ENCODE data around the gene HSPD1. TPM values are rescaled to one million over a fixed set of nuclear protein-coding genes. Genes with fewer than 3 reads are reported as not detected.

Gene HSPD1
- 253 TPM for polyA plus RNA-seq (2013, experiment 1 of 2; ENCODE audit: insufficient read length)
- polyA plus RNA-seq (2013, experiment 2 of 2; ENCODE audit: insufficient read length): 249 TPM

DNA sequence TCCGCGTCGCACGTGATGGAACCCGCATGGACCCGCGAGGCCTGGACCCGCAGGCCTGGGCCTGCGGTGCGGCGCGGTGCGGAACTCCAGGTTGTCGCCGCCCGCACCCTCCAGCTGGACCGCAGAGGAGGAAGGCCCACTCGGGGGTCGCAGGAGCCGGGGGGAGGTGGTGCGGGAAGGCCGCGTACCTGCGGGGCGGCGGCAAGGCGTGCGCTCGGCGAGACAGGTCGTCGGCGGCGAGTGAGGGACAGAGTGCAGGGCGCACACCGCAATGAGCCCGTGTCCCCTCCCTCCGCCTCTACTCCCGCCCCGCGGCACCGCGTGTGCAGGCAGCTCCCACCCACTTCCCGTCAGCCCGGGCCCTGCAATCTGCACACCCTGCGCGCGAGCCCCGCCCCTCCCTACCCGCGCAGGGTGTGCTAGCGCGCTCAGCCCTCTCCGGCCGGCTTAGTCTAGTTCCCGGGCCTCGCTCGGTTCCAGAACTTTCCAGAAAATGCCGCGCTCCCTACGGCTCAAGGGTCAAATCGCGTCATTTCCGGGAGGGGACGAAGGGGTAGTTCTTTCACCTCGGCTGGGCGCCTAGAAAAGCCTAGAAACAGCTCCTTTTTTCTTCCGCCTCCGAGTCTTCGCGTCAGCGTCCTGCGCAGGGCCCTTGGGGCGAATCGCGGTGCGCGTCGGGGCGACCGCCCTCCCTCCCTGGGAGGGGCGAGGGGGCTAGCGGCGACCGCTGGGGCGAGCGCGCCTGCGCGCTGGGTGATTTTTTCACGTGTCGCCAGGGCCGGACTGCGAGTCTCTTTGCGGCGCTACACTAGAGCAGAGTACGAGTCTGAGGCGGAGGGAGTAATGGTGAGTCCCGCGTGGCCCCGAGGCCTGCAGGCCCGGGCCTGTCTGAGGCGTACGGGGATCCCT is at the start of gene HSPD1, which contains the start of gene HSPE1:
TSS of gene HSPD1 (minus strand) at position 247 of the 909 bp plus-strand sequence. CDS start 992 bp downstream, outside the sequence.
TSS of gene HSPE1 (plus strand) at position 786 of the 909 bp plus-strand sequence. CDS start at position 844, 58 bp downstream.
- DNase-seq: peak; percentile 100

DNA sequence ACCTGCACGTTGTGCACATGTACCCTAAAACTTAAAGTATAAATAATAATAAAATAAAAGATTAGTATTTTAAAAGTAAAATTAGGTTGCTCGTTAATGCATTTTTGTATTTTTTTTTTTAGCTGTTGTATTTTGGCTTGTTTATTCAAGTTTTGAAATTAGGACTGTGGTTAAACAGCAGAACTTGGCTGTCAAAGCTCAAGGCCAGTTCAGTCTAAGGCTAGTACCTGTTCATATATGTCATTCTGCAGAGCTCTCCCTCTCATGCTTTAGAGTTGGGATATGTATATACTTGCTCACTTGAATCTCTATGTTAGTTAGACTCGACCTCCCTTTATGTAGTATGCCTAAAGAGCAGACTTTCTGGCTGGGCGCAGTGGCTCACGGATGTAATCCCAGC is 48.9 kb upstream of the HSPD1 start:
- no peak for DNase-seq

DNA sequence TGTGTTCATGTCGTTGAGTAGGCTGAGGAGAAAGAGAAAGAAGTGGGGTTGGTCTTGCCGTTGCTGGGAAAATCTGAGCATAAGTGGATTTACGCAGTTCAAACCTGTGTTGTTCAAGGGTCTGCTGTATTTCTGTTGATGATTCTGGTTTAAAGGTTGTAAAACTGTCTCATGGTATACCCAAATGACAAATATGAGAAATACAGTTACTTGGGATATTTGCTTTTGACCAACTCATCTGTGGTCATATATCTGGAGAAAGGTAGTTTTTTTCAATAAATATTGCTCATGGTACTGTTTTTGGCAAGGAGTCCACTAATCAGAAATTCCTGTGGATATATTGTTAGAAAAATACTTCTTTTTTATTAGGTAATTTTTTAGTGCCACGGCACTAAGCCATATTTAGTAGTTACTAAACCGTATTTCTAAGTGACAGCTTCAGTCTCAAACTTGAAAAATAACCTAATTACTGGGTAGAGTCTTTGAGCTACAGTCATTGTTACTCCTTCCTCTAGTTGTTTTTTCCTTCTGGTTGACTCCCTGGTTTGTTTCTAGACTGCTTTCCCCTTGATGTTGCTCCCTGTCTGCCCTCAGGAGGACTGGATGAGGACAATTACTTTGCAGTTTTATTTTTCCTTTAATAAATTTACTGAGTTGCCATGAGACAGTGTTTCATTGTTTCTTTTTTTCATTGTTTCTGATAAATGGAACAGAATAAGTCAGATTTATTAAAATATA is 47.7 kb upstream of the HSPD1 start:
- DNase-seq: no peak

DNA sequence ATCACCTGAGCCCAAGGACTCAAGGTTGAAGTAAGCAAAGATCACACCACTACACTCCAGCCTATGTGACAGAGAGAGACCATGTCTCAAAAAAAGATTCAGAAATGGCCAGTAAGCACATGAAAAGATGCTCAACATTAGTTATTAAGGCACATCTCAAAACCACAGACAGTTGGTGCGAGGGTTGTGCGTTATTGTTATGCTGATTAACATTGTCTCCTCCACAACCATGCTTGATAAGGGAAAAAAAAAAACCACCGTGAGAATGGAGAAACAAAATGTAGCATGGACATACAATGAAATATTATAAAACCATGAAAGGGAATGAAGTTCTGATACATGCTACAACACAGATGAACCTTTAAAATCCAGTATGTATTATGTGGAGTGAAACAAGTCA is 43.6 kb upstream of the HSPD1 start:
- no peak for DNase-seq

DNA sequence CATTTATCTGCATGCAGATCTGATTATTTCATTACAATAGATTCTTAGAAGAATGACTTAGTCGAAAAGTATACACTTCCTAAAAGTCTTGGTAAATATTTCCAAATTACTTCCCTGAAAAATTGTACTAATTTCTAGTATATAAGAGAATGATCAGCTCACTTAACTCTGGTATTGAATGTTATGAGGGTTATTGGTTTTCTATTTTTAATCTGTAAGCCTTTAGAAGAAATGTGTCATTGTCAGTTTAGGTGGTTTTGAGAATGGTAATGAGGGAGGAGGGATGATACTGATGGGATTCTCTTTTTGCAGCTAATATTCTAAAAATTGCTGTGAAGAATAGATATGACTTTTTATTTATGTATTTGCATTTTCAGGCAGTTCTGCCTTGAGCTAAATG is 40.1 kb upstream of the HSPD1 start:
- no peak for DNase-seq

DNA sequence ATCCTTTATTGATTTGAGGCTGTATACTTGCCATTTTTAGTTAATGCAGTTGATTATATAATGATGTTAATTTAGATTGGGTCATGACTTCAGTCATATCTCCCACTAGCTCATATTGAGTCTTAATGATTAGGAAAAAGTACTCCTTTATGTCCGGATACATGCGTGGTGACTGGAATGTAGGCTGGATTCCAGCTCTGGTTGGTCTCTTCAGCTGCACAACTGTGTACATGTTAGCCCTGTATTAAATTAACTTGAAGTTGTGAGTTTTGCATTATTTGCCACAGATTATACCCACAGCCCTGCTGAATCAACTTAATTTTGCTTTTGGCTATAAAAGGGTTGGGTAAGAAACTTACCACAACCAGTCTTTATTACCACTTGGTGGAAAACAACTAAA is 38.8 kb upstream of the HSPD1 start:
- peak; percentile 7 for DNase-seq

DNA sequence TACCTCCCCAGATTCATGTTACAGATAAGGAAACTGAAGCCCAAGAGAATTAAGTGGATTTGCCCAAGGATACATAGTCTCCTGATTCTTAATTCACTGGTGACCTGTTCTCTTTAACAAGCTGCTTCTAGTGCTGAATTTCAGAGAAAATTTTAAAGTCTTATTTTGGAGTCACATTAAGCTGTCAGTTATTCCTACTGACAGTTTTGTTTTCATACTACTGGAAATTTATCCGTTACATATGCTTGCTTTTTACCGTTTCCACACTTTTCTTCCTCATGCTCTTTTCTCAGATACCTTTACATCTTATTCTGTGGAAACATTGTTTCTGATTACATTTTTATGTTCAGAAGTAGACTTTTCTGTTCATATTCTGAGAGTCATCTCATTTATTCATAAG is 17.5 kb upstream of the HSPD1 start:
- DNase-seq: no peak

DNA sequence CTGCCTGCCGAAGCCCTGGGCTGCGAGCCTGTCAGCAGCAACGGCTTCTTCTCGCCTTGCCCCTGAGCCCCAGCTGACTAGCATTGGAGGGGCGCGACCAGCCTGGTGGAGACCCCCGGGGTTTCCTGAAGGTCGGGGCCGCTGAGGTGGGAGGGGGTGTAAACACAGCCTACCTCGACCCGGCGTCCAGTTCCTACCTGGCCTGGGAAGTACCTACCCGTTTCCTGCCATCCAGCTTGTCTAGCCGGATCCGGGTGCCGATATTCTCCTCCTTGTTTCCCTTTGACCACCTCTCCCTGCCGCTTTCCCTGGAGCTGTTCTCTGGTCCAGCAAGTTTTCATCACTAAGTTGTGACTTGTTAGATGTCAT is 16.7 kb upstream of the HSPD1 start:
- peak; percentile 12 for DNase-seq

DNA sequence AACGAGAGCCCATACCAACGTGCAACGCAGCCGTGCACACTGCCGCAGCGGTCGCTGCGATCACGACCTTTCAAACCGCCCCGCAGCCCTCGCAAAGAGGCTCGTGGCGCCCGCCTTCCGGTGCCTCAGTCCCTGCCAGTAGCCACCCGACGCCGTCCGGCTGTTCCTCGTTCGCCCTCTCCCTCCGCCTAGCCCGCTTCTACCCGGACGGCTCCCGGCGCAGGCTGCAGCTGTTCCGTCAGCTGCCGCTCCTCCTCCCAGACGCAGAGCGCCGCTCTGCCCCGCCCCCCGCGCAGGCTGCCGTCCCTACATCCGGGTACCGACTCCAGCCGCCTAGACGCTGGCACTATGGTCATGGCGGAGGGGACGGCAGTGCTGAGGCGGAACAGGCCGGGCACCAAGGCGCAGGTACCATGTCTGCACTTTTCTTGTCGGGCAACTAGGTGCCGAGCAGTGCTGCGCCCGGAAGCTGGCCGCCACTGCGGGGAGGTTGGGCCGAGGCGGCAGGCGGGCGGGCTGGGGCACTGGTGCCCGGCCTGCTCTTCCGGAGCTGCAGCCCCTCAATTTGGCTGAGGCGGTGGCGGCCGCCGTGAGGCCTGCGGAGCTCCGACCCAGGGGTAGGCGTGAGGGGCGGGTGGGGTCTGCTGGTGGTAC is 16.2 kb upstream of the HSPD1 start, which contains the start of gene MOB4:
TSS of gene MOB4 (plus strand) at position 328 of the 654 bp plus-strand sequence. CDS start at position 349, 21 bp downstream.
- peak; percentile 96 for DNase-seq

DNA sequence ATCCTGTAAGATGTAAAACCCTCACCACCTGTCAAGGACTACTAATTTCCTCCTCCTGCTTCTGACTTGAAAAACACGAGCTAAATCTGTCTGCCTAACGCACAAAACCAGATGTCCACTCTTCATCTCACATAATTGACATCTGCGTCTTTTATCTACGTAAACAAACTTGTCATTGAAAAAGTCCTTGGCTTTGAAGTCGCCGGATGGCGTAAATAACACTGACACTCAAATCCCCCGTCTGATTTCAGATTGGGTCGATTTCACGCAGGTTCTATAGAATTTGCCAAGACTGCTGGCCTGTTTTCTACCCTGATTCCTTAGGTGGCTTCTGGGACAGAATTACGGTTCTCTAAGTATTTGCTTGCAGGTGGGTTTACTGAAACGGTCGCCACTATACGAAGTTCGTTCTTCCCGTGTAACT is 15.7 kb upstream of the HSPD1 start:
- no peak for DNase-seq

DNA sequence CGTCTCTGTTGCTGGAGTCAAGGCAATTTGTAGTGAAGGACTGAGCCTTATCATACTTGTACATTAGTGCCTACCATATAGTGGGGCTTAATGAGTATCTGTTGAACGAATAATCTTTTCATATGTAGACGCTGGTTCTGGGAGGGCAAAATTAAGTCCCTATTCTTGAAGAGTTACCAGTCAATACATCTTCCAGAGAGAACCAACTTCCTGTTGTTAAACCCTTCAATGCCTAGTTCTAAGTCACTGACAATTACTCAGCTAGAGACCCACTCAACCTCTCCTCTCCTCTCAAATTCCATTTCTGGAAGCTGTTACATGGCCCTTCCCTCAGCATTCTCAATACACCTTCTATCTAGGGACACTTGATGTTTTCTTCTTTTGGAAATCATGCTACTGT is 15.1 kb upstream of the HSPD1 start:
- DNase-seq: no peak

DNA sequence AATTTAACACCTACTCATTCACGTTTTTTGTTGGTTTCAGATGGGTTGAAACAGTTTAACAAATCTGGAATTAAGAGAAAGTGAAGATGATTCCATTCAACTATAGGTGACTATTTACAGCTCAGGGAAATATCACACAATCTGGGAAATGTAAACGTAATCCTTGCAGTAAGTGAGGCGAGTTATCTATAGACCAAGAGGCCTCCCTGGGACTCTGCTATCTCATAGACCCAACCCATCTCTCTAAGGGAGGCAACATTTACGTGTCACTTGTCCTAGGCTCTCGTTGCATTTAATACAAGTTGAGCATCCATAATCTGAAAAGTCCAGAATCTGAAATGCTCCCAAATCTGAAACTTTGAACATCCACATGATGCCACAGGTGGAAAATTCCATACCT is 14.3 kb upstream of the HSPD1 start:
- no peak for DNase-seq

DNA sequence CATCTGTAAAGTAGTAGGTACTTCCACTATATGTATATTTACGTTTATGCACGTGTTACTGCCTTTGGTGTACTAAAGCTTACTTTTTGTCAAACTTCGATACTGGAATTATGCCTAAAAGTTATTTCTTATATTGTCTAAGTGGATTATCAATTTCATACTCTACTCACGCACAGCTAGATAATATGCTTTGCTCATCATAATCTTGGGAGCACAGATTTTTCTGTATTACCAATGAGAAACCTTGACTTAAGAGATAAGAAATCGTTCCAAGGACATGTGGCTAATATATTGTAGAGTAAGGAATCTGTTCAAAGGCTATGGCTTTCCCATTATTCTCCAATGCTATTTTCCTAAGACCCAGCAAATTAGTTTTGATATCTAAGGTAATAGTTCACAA is 7.0 kb upstream of the HSPD1 start:
- no peak for DNase-seq

DNA sequence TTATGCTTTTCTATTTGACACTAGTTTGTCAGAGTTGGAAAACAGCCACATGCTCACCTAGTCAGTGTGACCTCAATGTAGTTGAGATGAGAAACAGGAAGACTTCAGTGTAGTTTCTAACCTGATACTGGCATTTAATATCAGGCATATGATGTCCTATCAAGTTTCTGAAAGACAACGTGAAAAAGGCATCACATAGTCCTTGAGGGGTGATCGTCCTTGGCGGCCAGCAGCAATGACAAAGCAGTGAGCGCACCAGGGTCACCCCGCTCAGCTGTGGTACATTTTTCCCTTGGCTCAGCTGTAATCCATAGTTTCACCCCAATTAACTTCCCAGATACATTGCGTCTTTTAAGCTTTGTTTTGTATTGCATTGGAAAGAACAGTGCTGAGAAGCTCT is 4.9 kb upstream of the HSPD1 start:
- no peak for DNase-seq

DNA sequence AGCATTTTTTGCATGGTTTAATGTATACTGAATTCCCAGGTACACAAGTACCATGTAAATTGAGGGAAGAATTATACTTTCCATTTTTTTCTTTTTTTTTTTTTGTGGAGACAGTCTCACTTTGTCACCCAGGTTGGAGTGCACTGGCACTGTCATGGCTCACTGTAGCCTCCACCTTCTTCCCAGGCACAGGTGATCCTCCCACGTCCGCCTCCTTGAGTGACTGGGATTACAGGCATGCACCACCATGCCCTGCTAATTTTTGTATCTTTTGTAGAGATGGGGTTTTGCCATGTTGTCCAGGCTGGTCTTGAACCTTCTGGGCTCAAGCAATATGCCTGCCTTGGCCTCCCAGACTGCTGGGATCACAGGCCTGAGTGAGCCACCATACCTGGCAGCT is 4.4 kb upstream of the HSPD1 start:
- DNase-seq: no peak

DNA sequence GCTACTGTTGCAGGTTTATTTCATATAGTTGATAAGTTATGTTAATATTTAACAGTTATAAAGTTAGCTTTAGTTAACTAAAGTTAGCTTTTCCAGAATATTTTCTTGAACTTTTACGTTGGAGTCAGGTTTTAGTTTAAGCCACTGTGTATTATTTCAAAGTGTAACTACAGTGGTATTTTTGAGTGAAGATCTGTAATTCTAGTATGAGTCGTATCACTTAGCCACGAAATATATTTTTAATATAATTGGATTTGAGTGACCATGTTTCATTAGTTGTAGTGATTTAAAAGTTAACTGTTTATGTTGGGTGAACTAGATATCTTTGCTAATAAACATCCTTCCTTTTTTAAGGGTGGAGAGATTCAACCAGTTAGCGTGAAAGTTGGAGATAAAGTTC is 3.0 kb upstream of the HSPD1 start:
- no peak for DNase-seq

DNA sequence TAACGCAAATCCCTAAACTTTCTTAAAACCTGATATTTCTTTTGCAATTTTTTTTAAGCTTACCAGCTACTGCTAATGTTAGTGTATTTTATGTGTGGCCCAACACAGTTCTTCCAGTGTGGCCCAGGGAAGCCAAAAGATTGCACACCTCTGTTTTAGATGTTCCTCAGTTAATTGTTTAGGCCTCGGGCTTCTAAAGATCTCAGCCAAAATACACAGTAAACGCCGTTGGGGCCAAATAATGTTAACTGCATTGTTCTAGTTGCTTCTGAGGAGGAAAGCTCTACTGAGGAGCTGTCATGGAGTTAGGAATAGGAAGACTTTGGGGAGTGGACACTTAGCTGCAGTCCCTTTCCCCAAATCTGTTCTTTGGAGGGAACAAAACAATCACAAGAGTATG is 2.6 kb upstream of the HSPD1 start:
- no peak for DNase-seq

DNA sequence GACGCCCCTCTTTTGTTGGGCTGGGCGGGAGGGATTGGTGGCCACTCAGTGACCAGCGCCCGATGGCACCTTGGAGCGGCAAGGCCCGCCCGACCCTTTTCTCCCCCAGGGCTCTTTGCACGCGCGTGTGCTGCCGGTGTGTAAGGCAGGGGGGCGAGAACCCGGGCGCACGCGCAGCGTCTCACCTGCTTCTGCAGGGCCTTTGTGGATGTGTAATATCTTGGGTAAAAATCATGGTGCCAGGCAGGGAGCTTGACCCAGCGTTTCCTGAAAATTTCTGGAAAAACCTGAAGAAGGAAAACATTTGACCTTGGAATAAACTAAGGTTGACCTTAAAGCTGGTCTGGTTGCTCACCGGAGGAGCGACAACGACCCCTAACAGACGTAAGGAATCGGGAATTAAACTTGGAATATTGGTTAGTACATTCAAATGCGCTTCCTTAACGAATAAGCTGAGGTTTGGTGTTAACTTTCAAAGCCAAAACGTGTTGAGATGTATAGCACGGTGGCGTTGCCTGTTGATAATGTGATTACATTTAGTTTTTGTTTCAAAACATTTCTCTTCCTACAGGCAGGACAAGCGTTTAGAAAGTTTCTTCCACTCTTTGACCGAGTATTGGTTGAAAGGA is 977 bp upstream of the HSPD1 start:
- DNase-seq: peak; percentile 3

DNA sequence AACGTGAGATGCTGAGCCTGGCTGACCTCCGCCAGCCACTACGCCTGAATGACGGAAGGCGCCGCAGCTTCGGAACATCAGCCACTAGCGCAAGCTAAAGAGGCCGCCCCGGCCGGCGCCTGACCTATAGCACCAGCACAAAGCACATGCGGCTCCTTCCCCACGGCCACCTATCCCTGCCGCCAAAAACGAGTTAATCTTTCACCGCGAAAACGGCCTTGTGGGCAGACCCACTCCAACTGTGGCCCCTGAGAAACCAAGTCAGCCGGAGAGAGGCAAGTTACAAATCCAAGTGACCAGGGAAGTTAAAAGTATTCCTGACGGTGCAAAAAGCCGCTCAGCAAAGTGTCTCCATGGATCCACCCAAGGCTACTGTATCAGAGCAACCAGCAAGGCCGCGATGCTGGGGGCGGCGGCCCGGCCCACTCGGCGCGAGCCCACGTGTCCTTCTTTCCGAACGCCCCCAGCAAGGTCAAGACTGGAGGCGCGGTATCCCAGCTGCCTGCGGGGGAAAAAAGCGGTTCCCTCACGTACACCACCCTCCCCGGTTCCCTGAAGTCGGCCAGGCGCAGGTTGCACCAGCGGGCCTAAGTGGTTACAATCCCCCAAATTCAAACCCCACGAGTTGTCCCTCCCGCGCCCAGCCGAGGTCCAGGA is 575 bp downstream of the HSPD1 start:
- peak; percentile 22 for DNase-seq

DNA sequence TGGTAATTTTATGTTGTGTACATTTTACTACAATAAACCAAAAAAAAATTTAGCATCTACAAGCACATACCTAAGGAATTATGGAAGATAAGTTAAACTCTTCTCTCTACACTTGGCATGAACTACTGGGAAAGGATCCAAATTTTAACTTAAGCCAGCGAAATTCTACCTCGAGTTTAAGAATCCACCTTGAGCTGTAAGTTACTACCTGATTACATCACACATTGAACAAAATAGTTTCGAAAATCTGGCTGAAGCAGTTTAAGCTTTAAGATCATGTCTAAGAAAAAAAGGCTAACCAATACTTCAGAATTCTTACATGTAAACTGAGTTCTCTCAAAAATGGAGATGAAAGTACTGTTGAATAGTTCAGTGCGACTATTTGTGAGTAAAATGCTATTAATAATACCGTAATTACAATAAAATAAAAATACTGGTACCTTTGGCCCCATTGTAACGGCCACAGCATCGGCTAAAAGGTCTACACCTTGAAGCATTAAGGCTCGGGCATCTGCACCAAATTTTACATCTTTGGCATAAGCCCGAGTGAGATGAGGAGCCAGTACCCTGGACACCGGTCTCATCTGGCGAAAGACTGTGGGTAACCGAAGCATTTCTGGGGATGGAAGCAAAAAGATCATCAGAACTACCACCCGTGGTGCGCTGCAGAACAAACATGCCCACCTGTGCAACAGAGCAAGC is 1.3 kb downstream of the HSPD1 start:
- DNase-seq: peak; percentile 5

DNA sequence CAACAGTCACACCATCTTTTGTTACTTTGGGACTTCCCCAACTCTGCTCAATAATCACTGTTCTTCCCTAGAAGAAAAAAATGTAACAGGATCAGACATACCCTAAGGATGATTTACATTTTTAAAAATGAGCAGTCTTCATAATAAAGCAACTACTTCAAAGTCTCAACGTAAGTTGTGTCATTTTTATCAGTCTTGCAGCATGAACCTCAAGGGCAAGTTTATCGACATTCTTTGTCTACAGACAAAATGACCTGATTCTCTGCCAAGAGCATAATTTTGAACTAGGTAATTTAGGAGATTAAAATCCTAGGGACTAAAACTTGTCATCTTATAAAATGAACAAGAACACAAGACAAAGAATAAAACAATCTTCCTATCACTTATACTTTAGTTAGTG is 2.3 kb downstream of the HSPD1 start:
- no peak for DNase-seq

Data from fibroblast of skin of scalp (primary cell).